Measurements from ENCODE around the gene NSFL1C.
"Not testable (repeated sequence)": the region's sequence is repeated elsewhere in the genome, so short reads cannot be mapped to it uniquely, and the experiment has no call there.

The NSFL1C gene

GRCh38 chr20:1403624-1404023 lies 63.0 kb downstream of the NSFL1C start:
- no peak for DNase-seq (ENCODE audit: low spot score)
- Histone ChIP-seq H3K27ac (no peak overlapping the region), H3K4me3 (no peak overlapping the region)
- TF ChIP-seq, protein P1, sequence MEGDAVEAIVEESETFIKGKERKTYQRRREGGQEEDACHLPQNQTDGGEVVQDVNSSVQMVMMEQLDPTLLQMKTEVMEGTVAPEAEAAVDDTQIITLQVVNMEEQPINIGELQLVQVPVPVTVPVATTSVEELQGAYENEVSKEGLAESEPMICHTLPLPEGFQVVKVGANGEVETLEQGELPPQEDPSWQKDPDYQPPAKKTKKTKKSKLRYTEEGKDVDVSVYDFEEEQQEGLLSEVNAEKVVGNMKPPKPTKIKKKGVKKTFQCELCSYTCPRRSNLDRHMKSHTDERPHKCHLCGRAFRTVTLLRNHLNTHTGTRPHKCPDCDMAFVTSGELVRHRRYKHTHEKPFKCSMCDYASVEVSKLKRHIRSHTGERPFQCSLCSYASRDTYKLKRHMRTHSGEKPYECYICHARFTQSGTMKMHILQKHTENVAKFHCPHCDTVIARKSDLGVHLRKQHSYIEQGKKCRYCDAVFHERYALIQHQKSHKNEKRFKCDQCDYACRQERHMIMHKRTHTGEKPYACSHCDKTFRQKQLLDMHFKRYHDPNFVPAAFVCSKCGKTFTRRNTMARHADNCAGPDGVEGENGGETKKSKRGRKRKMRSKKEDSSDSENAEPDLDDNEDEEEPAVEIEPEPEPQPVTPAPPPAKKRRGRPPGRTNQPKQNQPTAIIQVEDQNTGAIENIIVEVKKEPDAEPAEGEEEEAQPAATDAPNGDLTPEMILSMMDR (IDR thresholded peaks at IDR 0.05) = no peak

DNA sequence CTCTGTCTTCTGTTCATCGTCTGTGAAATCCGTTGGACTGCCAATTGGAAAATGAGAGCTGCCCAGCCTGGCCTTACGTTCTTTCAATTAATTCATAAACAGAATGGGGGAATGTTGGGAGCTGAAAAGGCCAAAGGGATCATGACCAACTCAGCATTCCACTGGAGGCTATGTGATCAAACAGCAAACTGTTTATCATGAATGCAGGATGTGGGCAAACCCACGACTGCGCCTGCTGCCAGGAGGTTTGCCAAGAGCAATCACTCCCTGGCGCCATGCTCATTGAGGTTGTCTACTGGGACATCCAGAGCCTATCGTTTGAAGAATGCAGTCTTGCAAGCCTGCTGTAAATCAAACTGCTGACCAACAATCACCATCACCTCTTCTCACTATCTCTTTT lies 64.5 kb downstream of the NSFL1C start:
- Histone ChIP-seq H3K4me3 (no peak overlapping the region), H3K27ac (no peak overlapping the region)
- TF ChIP-seq, protein P1 (IDR thresholded peaks at IDR 0.05) = no peak
- DNase-seq (ENCODE audit: low spot score) = no peak

DNA sequence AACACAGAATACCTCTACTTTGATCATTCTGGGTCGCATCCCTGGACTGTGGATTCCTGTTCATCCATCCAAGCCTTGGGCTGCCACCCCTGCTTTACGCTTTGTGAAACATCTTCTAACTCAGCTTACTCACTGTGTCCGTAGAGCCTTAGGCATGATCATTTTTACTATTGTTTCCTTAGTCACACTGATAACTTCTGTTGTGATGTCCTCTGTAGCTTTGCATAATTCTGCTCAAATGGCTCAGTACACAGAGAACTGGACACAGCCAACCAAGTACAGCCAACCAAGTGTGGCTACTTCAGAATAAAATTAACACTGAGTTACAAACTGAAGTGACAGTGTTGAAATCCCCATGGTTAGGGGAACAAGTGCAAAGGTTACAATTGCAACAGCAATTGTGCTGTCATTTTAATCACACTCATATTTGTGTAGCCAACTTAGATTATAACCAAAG lies 65.2 kb downstream of the NSFL1C start:
- no peak overlapping the region for H3K4me3 ChIP-seq
- TF ChIP-seq, protein P1 (IDR thresholded peaks at IDR 0.05) = no peak
- H3K27ac ChIP-seq = no peak overlapping the region
- no peak for DNase-seq (ENCODE audit: low spot score)

GRCh38 chr20:1399678-1400366 lies 66.8 kb downstream of the NSFL1C start:
- not testable (repeated sequence) for H3K4me3 ChIP-seq; DNase-seq (ENCODE audit: low spot score); H3K27ac ChIP-seq

GRCh38 chr20:1398185-1398584 lies 68.5 kb downstream of the NSFL1C start:
- not testable (repeated sequence) for H3K27ac ChIP-seq; H3K4me3 ChIP-seq; DNase-seq (ENCODE audit: low spot score)

DNA sequence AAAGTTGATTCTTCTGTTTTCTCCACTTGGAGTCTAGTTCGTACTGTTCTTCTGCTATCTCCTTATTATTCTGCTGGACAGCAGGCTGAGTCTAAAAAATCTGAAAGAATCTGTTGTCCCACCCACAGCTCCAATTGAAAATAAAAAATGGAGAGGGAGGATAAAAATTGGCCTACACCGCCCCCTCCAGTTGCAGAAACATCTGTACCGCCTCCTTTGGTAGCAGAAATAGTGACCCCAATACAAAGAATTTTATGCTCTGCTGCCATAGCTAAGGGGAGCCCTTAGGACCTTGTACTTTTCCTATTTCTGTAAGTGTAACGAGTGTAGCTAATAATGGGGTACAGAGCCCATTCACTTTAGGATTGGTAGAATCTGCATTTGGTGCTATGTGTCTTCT lies 68.9 kb downstream of the NSFL1C start:
- H3K27ac ChIP-seq = no peak overlapping the region
- H3K4me3 ChIP-seq = no peak overlapping the region
- TF ChIP-seq, protein P1 (IDR thresholded peaks at IDR 0.05) = no peak
- no peak for DNase-seq (ENCODE audit: low spot score)

GRCh38 chr20:1396702-1397101 lies 69.9 kb downstream of the NSFL1C start:
- no peak overlapping the region for H3K27ac ChIP-seq
- H3K4me3 ChIP-seq = no peak overlapping the region
- no peak for DNase-seq (ENCODE audit: low spot score)
- TF ChIP-seq, protein P1 (IDR thresholded peaks at IDR 0.05) = no peak

DNA sequence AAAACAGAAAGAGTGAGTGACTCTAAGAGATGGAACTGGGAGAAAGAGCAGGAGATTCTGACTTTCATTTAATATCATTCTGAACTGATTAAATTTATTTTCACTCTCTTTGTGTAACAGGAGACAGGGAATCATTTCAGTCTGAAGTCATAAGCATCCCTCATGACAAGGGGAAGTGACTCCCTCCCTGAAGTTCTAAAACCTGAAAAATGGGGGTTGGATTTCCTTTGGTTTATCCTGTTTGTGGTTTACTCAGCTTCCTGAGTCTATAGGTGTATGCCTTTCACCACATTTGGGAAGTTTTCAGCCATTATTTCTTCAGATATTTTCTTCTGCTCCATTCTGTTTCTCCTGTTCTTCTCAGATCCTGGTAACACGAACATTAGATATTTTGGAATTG lies 70.4 kb downstream of the NSFL1C start:
- TF ChIP-seq, protein P1 (IDR thresholded peaks at IDR 0.05) = no peak
- Histone ChIP-seq H3K4me3 (no peak overlapping the region), H3K27ac (no peak overlapping the region)
- DNase-seq (ENCODE audit: low spot score) = no peak

All from coronary artery (tissue), 2 donors.